Fibroblast of gingiva (primary cell): ENCODE results near the gene ZNF335.

Experiments used
- DNase-seq: peaks from one replicate; pipeline ENCODE4 v3.0.0-alpha.2; 2011; ENCODE audit warnings: low read depth

ZNF335 gene

GRCh38 chr20:45951925-45952834 is 19.8 kb downstream of the ZNF335 start:
- no peak for DNase-seq

GRCh38 chr20:45950330-45950646 is 21.7 kb downstream of the ZNF335 start:
- no peak for DNase-seq

- no peak for DNase-seq
Measured at GRCh38 chr20:45949542-45950329, 22.3 kb downstream of the ZNF335 start.

GRCh38 chr20:45948742-45949541 is 23.1 kb downstream of the ZNF335 start:
- DNase-seq: no peak

GRCh38 chr20:45948261-45948733 is 23.7 kb downstream of the ZNF335 start:
- no peak for DNase-seq

GRCh38 chr20:45947110-45947866 is 24.7 kb downstream of the ZNF335 start:
- DNase-seq: no peak

- DNase-seq: peak; percentile 80
Measured at GRCh38 chr20:45946149-45946970, 25.6 kb downstream of the ZNF335 start.

GRCh38 chr20:45945678-45946148 is 26.3 kb downstream of the ZNF335 start:
- DNase-seq: no peak

- no peak for DNase-seq
Measured at GRCh38 chr20:45944965-45945677, 26.9 kb downstream of the ZNF335 start.

GRCh38 chr20:45944151-45944964 is 27.6 kb downstream of the ZNF335 start:
- no peak for DNase-seq

GRCh38 chr20:45943613-45944012 is 28.4 kb downstream of the ZNF335 start:
- no peak for DNase-seq

GRCh38 chr20:45940469-45940868 is 31.5 kb downstream of the ZNF335 start:
- DNase-seq: no peak

GRCh38 chr20:45940053-45940452 is 31.9 kb downstream of the ZNF335 start:
- no peak for DNase-seq

- DNase-seq: no peak
Measured at GRCh38 chr20:45938727-45939438, 33.1 kb downstream of the ZNF335 start.

GRCh38 chr20:45937765-45938164 is 34.2 kb downstream of the ZNF335 start:
- no peak for DNase-seq

- DNase-seq: peak; percentile 21
Measured at GRCh38 chr20:45935416-45936046, 36.5 kb downstream of the ZNF335 start.

- peak; percentile 94 for DNase-seq
Measured at GRCh38 chr20:45934586-45935415, 37.2 kb downstream of the ZNF335 start, which contains the start of gene PCIF1. TSS of gene PCIF1 (plus strand) at chr20:45934683. CDS start at chr20:45939000, 4,317 bp downstream.
